Esophagus muscularis mucosa (tissue), 4 donors: ENCODE measurements around the gene FCSK. TPM values are rescaled to one million over a fixed set of nuclear protein-coding genes. Genes with fewer than 3 reads are reported as not detected.
A peak's percentile ranks its signal among the peaks of the same experiment; 100 is the strongest.

Experiments
- DNase-seq: peaks from one replicate; pipeline ENCODE4 v3.0.0-alpha.2; 2017; ENCODE audit errors: extremely low spot score
- H3K27ac ChIP-seq, 4 donors: fragments of 200-600 bp; sonication (generic); replicated peaks in 1 of 4; 1 replicate in 3 of 4; 2 replicates in 1 of 4; pipeline ENCODE4 v1.5.1; 2016 to 2019; ENCODE audit warnings: mild to moderate bottlenecking in 1 of 4
- H3K27me3 ChIP-seq, 4 donors: fragments of 200-600 bp; sonication (generic); one replicate each; pipeline versions ENCODE4 v1.5.1 to v1.6.0; 2016 to 2019
- H3K36me3 ChIP-seq, 4 donors: fragments of 200-600 bp; sonication (generic); one replicate each; pipeline ENCODE4 v1.5.1; 2016 to 2019
- H3K4me1 ChIP-seq, 4 donors: fragments of 200-600 bp; sonication (generic); one replicate each; pipeline ENCODE4 v1.5.1; 2016 to 2019
- H3K4me3 ChIP-seq, 4 donors: fragments of 200-600 bp; sonication (generic); 1 replicate in 2 of 4; 2 replicates in 2 of 4; pipeline ENCODE4 v1.5.1; 2016 to 2019; ENCODE audit warnings: mild to moderate bottlenecking in 4 of 4, moderate library complexity in 1 of 4
- H3K9me3 ChIP-seq, 4 donors: fragments of 200-600 bp; sonication (generic); 1 replicate in 3 of 4; 2 replicates in 1 of 4; pipeline ENCODE4 v1.5.1; 2016 to 2019
- CTCF ChIP-seq, 3 experiments: fragments of 200-600 bp in 2 of 3; fragments of 450-650 bp in 1 of 3; sonication (generic) in 2 of 3; IDR thresholded peaks; one replicate each; pipeline ENCODE4 v1.5.1; 2017 to 2019; ENCODE audit warnings: antibody characterized with exemption in 3 of 3, mild to moderate bottlenecking in 2 of 3, moderate library complexity in 1 of 3
- EP300 ChIP-seq: sonication (generic); formaldehyde crosslinking; IDR thresholded peaks from one replicate; pipeline ENCODE4 v1.6.1; 2017; ENCODE audit warnings: antibody characterized with exemption
- POLR2A ChIP-seq: fragments of 450-650 bp; IDR thresholded peaks from one replicate; pipeline ENCODE4 v1.6.1; 2017; ENCODE audit warnings: antibody characterized with exemption, moderate library complexity, mild to moderate bottlenecking, low read depth
- POLR2AphosphoS5 ChIP-seq, 2 donors: sonication (generic); formaldehyde crosslinking; IDR thresholded peaks; one replicate each; pipeline ENCODE4 v1.6.1; 2017; ENCODE audit warnings: antibody characterized with exemption in 2 of 2
- WGBS: methylation state at CpG from one replicate; pipeline ENCODE4 v1.1.5; 2018; 5-methylcytosine and 5-hydroxymethylcytosine counted together
- intact Hi-C: fragments of 100-400 bp; cut with DNase I; formaldehyde crosslinking; loops from one replicate; pipeline ENCODE4 v1.15.1; 2023
- total RNA-seq, 4 donors: library from RNA; depleted of rRNA; stranded (reverse); fragments of >200 nt; gene quantifications; one replicate each; pipeline versions ENCODE4 v1.1.0 to v1.2.1, GENCODE V29; 2016

Gene FCSK
- total RNA-seq, 4 donors from 2014 or later: 8.3 to 13.7 (median 12.3) TPM

- intact Hi-C loops: no loop called here
- Histone ChIP-seq H3K27ac (peak overlapping the region in 3 of 4 donors; percentile 81 to 87 (median 84)), H3K4me1 (peaks cover 22 to 33% (median 31%) of the 10 kb centered on the region in 4 donors), H3K27me3 (no peaks in the 10 kb centered on the region), H3K36me3 (peaks cover 0 to under 1% (median 0%) of the 10 kb centered on the region in 4 donors), H3K4me3 (peak overlapping the region in 2 of 4 donors; percentile 84), H3K9me3 (no peaks in the 10 kb centered on the region)
- no peak for TF ChIP-seq EP300
- TF ChIP-seq CTCF (IDR thresholded peaks at IDR 0.05): no peak
- no peak for TF ChIP-seq POLR2A
- no peak for TF ChIP-seq POLR2AphosphoS5 (IDR thresholded peaks at IDR 0.05)
- no peak for DNase-seq
- 76% methylated on average over 11 of the region's 11 CpGs for WGBS
Observed at GRCh38 chr16:70440009-70440692, 14.2 kb upstream of the FCSK start.

GRCh38 chr16:70441406-70441990 is 12.9 kb upstream of the FCSK start:
- Histone ChIP-seq H3K4me3 (no peak overlapping the region), H3K36me3 (no peaks in the 10 kb centered on the region), H3K27me3 (no peaks in the 10 kb centered on the region), H3K27ac (no peak overlapping the region), H3K4me1 (peaks cover 18 to 28% (median 26%) of the 10 kb centered on the region in 4 donors), H3K9me3 (no peaks in the 10 kb centered on the region)
- whole genome bisulfite sequencing: 93% methylated on average over 8 of the region's 8 CpGs
- TF ChIP-seq CTCF (IDR thresholded peaks at IDR 0.05) (no peak), POLR2A (no peak), EP300 (no peak), POLR2AphosphoS5 (IDR thresholded peaks at IDR 0.05) (no peak)
- intact Hi-C loops: no loop called here
- no peak for DNase-seq

- Histone ChIP-seq H3K27ac (no peak overlapping the region), H3K9me3 (no peaks in the 10 kb centered on the region), H3K27me3 (no peaks in the 10 kb centered on the region), H3K4me1 (peaks cover 10 to 20% (median 18%) of the 10 kb centered on the region in 4 donors), H3K4me3 (no peak overlapping the region), H3K36me3 (no peaks in the 10 kb centered on the region)
- intact Hi-C loops: no loop called here
- no peak for DNase-seq
- no peak for TF ChIP-seq POLR2AphosphoS5 (IDR thresholded peaks at IDR 0.05)
- TF ChIP-seq POLR2A: no peak
- no peak for TF ChIP-seq EP300
- TF ChIP-seq CTCF (IDR thresholded peaks at IDR 0.05): no peak
- 94% methylated on average over 7 of the region's 7 CpGs for WGBS
Observed at GRCh38 chr16:70442344-70442743, 12.1 kb upstream of the FCSK start.

GRCh38 chr16:70444249-70445063 is 9.9 kb upstream of the FCSK start:
- intact Hi-C loops: no loop called here
- 86% methylated on average over 4 of the region's 4 CpGs for WGBS
- H3K9me3 ChIP-seq: no peaks in the 10 kb centered on the region
- no peak overlapping the region for H3K4me3 ChIP-seq
- H3K36me3 ChIP-seq: no peaks in the 10 kb centered on the region
- DNase-seq: no peak
- TF ChIP-seq EP300: no peak
- TF ChIP-seq POLR2AphosphoS5 (IDR thresholded peaks at IDR 0.05): no peak
- TF ChIP-seq POLR2A: no peak
- TF ChIP-seq CTCF (IDR thresholded peaks at IDR 0.05): no peak
- H3K4me1 ChIP-seq: peaks cover 5 to 9% (median 6%) of the 10 kb centered on the region in 4 donors
- H3K27ac ChIP-seq: no peak overlapping the region
- H3K27me3 ChIP-seq: no peaks in the 10 kb centered on the region
